Kidney epithelial cell (primary cell): ENCODE results near the gene BIN2. TPM values are rescaled to one million over a fixed set of nuclear protein-coding genes. Genes with fewer than 3 reads are reported as not detected.
"Not testable (repeated sequence)": the region's sequence is repeated elsewhere in the genome, so short reads cannot be mapped to it uniquely, and the experiment has no call there.

Experiments used
- DNase-seq: peaks from one replicate; pipeline ENCODE4 v3.0.0-alpha.2; 2010; ENCODE audit warnings: low read depth
- H3K27me3 ChIP-seq: 2 replicates; pipeline ENCODE4 v1.6.0; 2011; ENCODE audit warnings: low read length; ENCODE audit not compliant: control insufficient read depth, insufficient read depth
- H3K36me3 ChIP-seq: 2 replicates; pipeline ENCODE4 v1.5.1; 2011; ENCODE audit warnings: low read length; ENCODE audit not compliant: control insufficient read depth, insufficient read depth
- H3K4me3 ChIP-seq: 2 replicates; pipeline ENCODE4 v1.5.1; 2011; ENCODE audit warnings: low read depth, mild to moderate bottlenecking, control low read depth, low read length
- total RNA-seq: library from RNA; depleted of rRNA; stranded (reverse); fragments of >200 nt; gene quantifications from 2 replicates; pipeline ENCODE4 v1.2.3, GENCODE V29; 2015
- TF ChIP-seq, protein P1 (sequence below): IDR thresholded peaks from 2 replicates; pipeline ENCODE4 v1.5.1; 2011; ENCODE audit warnings: mild to moderate bottlenecking, moderate library complexity, low read length, control low read depth, inconsistent platforms; ENCODE audit not compliant: insufficient read depth, poor library complexity, severe bottlenecking

Gene BIN2
- total RNA-seq, 1 donor from 2014 or later: not detected

DNA sequence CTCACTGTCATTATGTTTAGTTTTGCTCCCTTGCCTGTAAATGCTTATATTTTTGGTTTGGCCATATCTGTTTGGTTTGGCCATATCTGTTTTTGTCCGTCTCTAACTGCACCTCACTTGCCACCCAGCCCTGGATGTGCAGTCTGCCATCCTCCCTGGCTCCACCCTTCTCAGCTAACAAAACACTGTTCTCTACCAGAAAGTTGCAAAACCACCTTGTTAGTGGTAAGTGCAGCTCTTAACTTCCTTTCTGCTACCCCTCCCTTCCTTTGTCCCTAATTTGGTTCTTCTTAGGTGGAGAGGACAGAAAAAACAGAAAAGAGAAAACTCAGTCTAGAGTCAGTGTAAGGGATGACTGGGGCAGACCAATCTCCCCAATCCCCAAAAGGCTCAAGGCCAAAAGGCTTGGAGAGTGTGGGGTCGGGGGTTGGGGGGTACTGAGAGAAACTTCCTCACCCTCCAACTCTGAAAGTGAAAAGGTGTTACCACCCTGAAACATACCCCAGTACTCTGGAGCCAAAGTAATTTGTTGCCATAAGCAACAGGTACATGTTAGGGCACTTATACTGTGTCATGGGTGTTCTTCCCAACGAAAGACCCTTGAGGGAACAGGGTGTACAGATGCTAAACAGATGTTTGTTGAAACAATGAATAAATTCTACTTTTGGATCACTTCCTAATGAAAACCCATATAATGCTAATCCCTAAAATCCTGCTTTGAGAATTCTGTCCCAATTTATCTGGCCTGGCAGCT, 5.0 kb downstream of the BIN2 start:
- Histone ChIP-seq H3K27me3 (no peaks in the 10 kb centered on the region), H3K4me3 (no peak overlapping the region), H3K36me3 (no peaks in the 10 kb centered on the region)
- TF ChIP-seq, protein P1, sequence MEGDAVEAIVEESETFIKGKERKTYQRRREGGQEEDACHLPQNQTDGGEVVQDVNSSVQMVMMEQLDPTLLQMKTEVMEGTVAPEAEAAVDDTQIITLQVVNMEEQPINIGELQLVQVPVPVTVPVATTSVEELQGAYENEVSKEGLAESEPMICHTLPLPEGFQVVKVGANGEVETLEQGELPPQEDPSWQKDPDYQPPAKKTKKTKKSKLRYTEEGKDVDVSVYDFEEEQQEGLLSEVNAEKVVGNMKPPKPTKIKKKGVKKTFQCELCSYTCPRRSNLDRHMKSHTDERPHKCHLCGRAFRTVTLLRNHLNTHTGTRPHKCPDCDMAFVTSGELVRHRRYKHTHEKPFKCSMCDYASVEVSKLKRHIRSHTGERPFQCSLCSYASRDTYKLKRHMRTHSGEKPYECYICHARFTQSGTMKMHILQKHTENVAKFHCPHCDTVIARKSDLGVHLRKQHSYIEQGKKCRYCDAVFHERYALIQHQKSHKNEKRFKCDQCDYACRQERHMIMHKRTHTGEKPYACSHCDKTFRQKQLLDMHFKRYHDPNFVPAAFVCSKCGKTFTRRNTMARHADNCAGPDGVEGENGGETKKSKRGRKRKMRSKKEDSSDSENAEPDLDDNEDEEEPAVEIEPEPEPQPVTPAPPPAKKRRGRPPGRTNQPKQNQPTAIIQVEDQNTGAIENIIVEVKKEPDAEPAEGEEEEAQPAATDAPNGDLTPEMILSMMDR: no peak
- DNase-seq: no peak

DNA sequence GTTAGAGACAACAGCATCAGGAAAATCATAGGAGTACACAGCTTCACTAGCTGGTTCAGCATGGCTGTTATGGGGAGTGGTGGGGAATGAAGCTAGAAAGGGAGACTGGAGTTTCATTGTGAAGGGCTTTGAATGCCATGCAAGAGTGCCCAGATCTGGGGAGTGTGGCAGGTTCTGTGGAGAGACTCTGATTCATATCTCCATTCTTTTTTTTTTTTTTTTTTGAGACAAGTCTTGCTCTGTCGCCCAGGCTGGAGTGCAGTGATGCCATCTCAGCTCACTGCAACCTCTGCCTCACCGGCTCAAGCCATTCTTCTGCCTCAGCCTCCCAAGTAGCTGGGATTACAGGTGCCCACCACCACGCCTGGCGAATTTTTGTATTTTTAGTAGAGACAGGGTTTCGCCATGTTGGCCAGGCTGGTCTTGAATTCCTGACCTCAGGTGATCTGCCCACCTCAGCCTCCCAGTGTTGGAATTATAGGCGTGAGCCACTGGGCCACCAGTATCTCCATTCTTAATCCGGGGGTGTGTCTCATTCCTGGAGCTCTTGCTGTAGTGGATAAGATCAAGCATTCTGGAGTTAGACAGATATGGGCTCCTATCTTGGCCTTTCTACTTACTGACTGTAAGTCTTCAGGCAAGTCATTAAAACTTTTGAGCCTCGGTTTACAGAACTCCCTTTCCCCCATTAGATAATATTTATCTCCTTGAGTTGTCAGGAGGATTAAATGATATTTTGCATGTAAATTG, 5.7 kb downstream of the BIN2 start:
- not testable (repeated sequence) for DNase-seq, H3K4me3 ChIP-seq, H3K36me3 ChIP-seq, H3K27me3 ChIP-seq

DNA sequence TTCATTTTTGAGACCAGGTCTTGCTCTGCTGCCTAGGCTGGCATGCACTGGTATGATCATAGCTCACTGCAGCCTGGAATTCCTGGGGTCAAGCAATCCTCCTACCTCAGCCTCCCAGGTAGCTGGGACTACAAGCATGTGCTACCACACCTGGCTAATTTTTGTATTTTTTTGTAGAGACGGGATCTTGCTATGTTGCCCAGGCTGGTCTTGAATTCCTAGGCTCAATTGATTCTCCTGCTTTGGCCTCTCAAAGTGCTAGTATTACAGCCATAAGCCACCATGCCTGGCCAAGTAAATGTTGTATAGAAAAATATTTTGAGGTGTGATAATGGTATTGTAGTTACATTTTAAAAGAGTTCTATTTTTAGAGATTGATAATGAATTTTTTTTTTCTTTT, 12.6 kb downstream of the BIN2 start:
- no peak for DNase-seq
- H3K4me3 ChIP-seq: no peak overlapping the region
- H3K27me3 ChIP-seq: no peaks in the 10 kb centered on the region
- TF ChIP-seq, protein P1: no peak
- no peaks in the 10 kb centered on the region for H3K36me3 ChIP-seq

DNA sequence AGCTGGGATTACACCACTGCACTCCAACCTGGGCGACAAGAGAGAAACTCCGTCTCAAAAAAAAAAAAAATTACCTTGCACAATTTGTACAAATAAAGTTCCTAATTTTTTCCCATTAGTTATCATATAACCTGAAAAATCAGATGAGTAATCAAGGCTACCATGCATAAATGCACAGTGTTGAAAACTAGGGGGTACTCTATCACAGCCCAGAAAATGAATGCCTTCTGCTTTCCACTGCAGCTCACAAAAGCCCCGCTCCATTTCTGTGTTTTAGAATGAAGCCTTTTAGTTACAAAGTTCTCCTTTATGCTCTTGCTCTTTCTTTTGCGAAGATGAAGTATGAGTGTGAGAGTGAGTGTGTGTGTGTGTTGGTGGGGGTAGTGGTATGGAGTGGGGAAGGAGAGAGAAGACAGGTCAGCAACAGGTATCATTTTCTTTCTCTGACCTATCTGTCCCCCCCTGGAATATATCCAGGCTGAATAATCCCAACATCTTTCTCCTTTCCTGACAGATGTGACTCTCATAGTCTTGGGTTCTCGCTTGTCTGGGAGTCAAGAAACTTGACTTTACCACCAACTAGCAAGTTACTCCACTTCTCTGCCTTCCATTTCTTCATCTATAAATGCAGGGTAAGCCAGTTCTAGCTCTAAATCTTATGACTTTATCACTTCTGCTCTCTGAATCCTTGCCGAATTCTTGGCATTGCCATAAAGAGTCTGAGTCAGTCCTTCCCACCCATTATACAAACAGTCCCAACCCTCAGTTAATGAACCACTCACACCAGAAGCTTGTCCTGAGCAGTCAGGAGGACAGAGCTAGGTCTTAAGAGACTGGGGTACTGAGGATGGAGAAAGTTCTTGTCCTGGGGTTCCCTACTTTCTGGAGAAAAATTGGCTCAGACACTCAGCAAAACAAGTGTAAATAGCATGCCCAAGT, 16.1 kb downstream of the BIN2 start:
- H3K36me3 ChIP-seq: no peaks in the 10 kb centered on the region
- no peak overlapping the region for H3K4me3 ChIP-seq
- peak; percentile 82 for DNase-seq
- H3K27me3 ChIP-seq: no peaks in the 10 kb centered on the region
- TF ChIP-seq, protein P1: no peak

DNA sequence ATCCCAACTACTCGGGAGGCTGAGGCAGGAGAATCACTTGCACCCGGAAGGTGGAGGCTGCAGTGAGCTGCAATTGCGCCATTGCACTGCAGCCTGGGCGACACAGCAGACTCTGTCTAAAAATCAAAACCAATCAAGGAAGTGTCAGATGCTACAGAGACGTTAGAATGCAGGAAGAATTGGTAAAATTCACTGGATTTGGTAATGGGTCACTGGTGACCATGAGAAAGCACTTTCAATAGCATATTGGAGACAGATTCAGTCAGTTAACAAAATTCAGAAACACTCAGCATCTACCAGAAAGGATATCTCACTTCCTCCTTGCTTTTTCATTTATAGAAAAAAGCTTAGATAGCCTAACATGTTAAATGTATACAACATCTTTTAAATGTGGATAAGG, 17.5 kb downstream of the BIN2 start:
- H3K36me3 ChIP-seq: no peaks in the 10 kb centered on the region

DNA sequence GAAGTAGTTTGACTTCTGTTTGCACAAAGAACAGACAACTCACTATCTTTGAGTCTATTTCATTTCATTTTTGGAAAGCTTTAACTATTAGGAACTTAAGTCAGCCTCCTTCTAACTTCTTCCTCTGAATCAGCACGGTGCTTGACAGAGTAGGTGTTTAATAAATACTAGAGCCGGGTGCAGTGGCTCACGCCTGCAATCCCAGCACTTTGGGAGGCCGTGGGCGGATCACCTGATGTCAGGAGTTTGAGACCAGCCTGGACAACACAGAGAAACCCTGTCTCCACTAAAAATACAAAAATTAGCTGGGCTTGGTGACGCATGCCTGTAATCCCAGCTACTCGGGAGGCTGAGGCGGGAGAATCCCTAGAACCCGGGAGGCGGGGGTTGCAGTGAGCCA, 23.2 kb downstream of the BIN2 start:
- DNase-seq, H3K4me3 ChIP-seq, H3K27me3 ChIP-seq, H3K36me3 ChIP-seq: not testable (repeated sequence)

More for the DNA sequence above, 17.5 kb downstream of the BIN2 start:
- TF ChIP-seq, protein P1: no peak
- H3K4me3 ChIP-seq: no peak overlapping the region
- DNase-seq: no peak
- no peaks in the 10 kb centered on the region for H3K27me3 ChIP-seq
